H9 (cell line): ENCODE measurements around the gene COL23A1. TPM values are rescaled to one million over a fixed set of nuclear protein-coding genes. Genes with fewer than 3 reads are reported as not detected.

ENCODE experiments used
- DNase-seq: peaks from one replicate; pipeline ENCODE4 v3.0.0-alpha.2; 2017
- H2AFZ ChIP-seq: one replicate; pipeline ENCODE4 v1.6.1; 2013; ENCODE audit warnings: mild to moderate bottlenecking, low read length, control low read depth, moderate library complexity
- H2AK5ac ChIP-seq: 2 replicates; pipeline ENCODE4 v1.6.1; 2013; ENCODE audit warnings: low read length, control low read depth, mixed read lengths; ENCODE audit not compliant: insufficient read length
- H2BK120ac ChIP-seq: one replicate; pipeline ENCODE4 v1.6.1; 2013; ENCODE audit warnings: low read depth, mild to moderate bottlenecking, low read length, control low read depth, inconsistent platforms; ENCODE audit not compliant: poor library complexity, severe bottlenecking
- H2BK12ac ChIP-seq: 2 replicates; pipeline ENCODE4 v1.6.1; 2013; ENCODE audit warnings: low read length, control low read depth, mixed read lengths, low read depth; ENCODE audit not compliant: insufficient read length
- H2BK15ac ChIP-seq: 2 replicates; pipeline ENCODE4 v1.6.1; 2013; ENCODE audit warnings: low read depth, low read length, control low read depth
- H2BK20ac ChIP-seq: one replicate; pipeline ENCODE4 v1.6.1; 2013; ENCODE audit warnings: low read depth, mild to moderate bottlenecking, low read length, control low read depth, inconsistent platforms; ENCODE audit not compliant: poor library complexity, severe bottlenecking
- H2BK5ac ChIP-seq: 2 replicates; pipeline ENCODE4 v1.6.1; 2013; ENCODE audit warnings: low read length, control low read depth, mixed read lengths; ENCODE audit not compliant: insufficient read length
- H3K14ac ChIP-seq: 2 replicates; pipeline ENCODE4 v1.6.1; 2013; ENCODE audit warnings: low read length, control low read depth; ENCODE audit not compliant: insufficient read depth
- H3K18ac ChIP-seq: 2 replicates; pipeline ENCODE4 v1.6.1; 2013; ENCODE audit warnings: low read depth, mild to moderate bottlenecking, mixed read lengths, low read length, control low read depth; ENCODE audit not compliant: insufficient read length
- H3K23ac ChIP-seq: 2 replicates; pipeline ENCODE4 v1.6.1; 2013; ENCODE audit warnings: low read length, control low read depth, mixed read lengths, low read depth; ENCODE audit not compliant: insufficient read length
- H3K23me2 ChIP-seq: 2 replicates; pipeline ENCODE4 v1.6.1; 2013; ENCODE audit warnings: low read depth, mild to moderate bottlenecking, mixed read lengths, low read length, control low read depth; ENCODE audit not compliant: insufficient read length, poor library complexity, severe bottlenecking
- H3K27ac ChIP-seq: 2 replicates; pipeline ENCODE4 v1.5.1; 2013; ENCODE audit warnings: low read length, control low read depth, mixed read lengths, low read depth; ENCODE audit not compliant: insufficient read length
- H3K27me3 ChIP-seq: 2 replicates; pipeline ENCODE4 v1.6.1; 2013; ENCODE audit warnings: low read length, control low read depth, inconsistent platforms; ENCODE audit not compliant: insufficient read depth
- H3K4ac ChIP-seq: 2 replicates; pipeline ENCODE4 v1.6.1; 2013; ENCODE audit warnings: low read depth, mild to moderate bottlenecking, control low read depth, inconsistent platforms, low read length, moderate library complexity
- H3K4me1 ChIP-seq: 2 replicates; pipeline ENCODE4 v1.6.1; 2013; ENCODE audit warnings: low read length, control low read depth, inconsistent platforms; ENCODE audit not compliant: insufficient read depth
- H3K4me2 ChIP-seq: 2 replicates; pipeline ENCODE4 v1.6.1; 2013; ENCODE audit warnings: low read length, control low read depth, mixed read lengths; ENCODE audit not compliant: insufficient read length, insufficient read depth
- H3K56ac ChIP-seq: 2 replicates; pipeline ENCODE4 v1.6.1; 2013; ENCODE audit warnings: low read depth, mild to moderate bottlenecking, mixed read lengths, low read length, control low read depth; ENCODE audit not compliant: insufficient read length
- H3K79me1 ChIP-seq: 2 replicates; pipeline ENCODE4 v1.6.1; 2013; ENCODE audit warnings: low read depth, mild to moderate bottlenecking, moderate library complexity, low read length, control low read depth, inconsistent platforms; ENCODE audit not compliant: insufficient read depth, poor library complexity, severe bottlenecking
- H3K79me2 ChIP-seq: 2 replicates; pipeline ENCODE4 v1.6.1; 2013; ENCODE audit warnings: low read length, control low read depth, inconsistent platforms; ENCODE audit not compliant: insufficient read depth
- H3K9ac ChIP-seq: 2 replicates; pipeline ENCODE4 v1.6.1; 2013; ENCODE audit warnings: low read length, control low read depth, mixed read lengths; ENCODE audit not compliant: insufficient read length; ENCODE audit errors: extremely low read depth
- H3K9me3 ChIP-seq: one replicate; pipeline ENCODE4 v1.6.1; 2013; ENCODE audit warnings: low read depth, low read length, inconsistent platforms; ENCODE audit not compliant: control insufficient read depth
- H3T11ph ChIP-seq: one replicate; pipeline ENCODE4 v1.6.1; 2013; ENCODE audit warnings: mild to moderate bottlenecking, low read length, control low read depth, inconsistent platforms
- H4K20me1 ChIP-seq: one replicate; pipeline ENCODE4 v1.6.1; 2013; ENCODE audit not compliant: control insufficient read depth, insufficient read length, insufficient read depth
- H4K5ac ChIP-seq: 2 replicates; pipeline ENCODE4 v1.6.1; 2013; ENCODE audit warnings: low read depth, mild to moderate bottlenecking, mixed read lengths, low read length, control low read depth; ENCODE audit not compliant: insufficient read length
- H4K8ac ChIP-seq: replicated peaks from 2 replicates; pipeline ENCODE4 v1.6.1; 2013; ENCODE audit warnings: low read length, control low read depth, mixed read lengths, low read depth; ENCODE audit not compliant: insufficient read length
- H4K91ac ChIP-seq: 2 replicates; pipeline ENCODE4 v1.6.1; 2013; ENCODE audit warnings: low read depth, mild to moderate bottlenecking, moderate library complexity, mixed read lengths, low read length, control low read depth; ENCODE audit not compliant: insufficient read length
- H3K27ac Mint-ChIP-seq, 3 experiments: 2 replicates in 2 of 3; 3 replicates in 1 of 3; pipeline ENCODE4 v1.8.0; 2020 to 2021; ENCODE audit warnings: mixed read lengths in 3 of 3, mild to moderate bottlenecking in 1 of 3, moderate library complexity in 1 of 3
- H3K27me3 Mint-ChIP-seq: 2 replicates; pipeline ENCODE4 v1.8.0; 2021; ENCODE audit warnings: low read depth, mild to moderate bottlenecking, moderate library complexity, mixed read lengths
- H3K36me3 Mint-ChIP-seq, 3 experiments: 2 replicates in 2 of 3; 3 replicates in 1 of 3; pipeline ENCODE4 v1.8.0; 2020 to 2021; ENCODE audit warnings: low read depth in 3 of 3, mixed read lengths in 3 of 3; ENCODE audit not compliant: insufficient read depth in 1 of 3
- H3K4me1 Mint-ChIP-seq, 2 experiments: 2 replicates each; pipeline ENCODE4 v1.8.0; 2020; ENCODE audit warnings: mixed read lengths in 2 of 2
- H3K4me3 Mint-ChIP-seq, 2 experiments: 2 replicates in 1 of 2; 3 replicates in 1 of 2; pipeline ENCODE4 v1.8.0; 2020 to 2021; ENCODE audit warnings: mild to moderate bottlenecking in 2 of 2, mixed read lengths in 2 of 2, moderate library complexity in 1 of 2
- H3K9me3 Mint-ChIP-seq, 2 experiments: 2 replicates in 1 of 2; 3 replicates in 1 of 2; pipeline ENCODE4 v1.8.0; 2020; ENCODE audit warnings: mild to moderate bottlenecking in 2 of 2, mixed read lengths in 2 of 2, moderate library complexity in 1 of 2
- CTCF ChIP-seq: fragments of 200-600 bp; sonication (generic); conservative IDR thresholded peaks from 3 replicates; pipeline ENCODE4 v1.8.0; 2021; ENCODE audit warnings: antibody characterized with exemption, mild to moderate bottlenecking
- WGBS: extraction: QIAGEN DNeasy Blood & Tissue Kit; methylation state at CpG from one replicate; pipeline ENCODE4 v1.1.7; 2013; ENCODE audit warnings: missing lambda C conversion rate, low lambda C conversion rate, mixed read lengths; ENCODE audit not compliant: insufficient read length; ENCODE audit errors: extremely low coverage; 5-methylcytosine and 5-hydroxymethylcytosine counted together
- total RNA-seq: library from RNA; stranded (reverse); gene quantifications from 2 replicates; pipeline ENCODE4 v1.2.1, GENCODE V29; 2021

Gene COL23A1
- total RNA-seq, 1 experiment from 2014 or later = 2.6 TPM

GRCh38 chr5:178320281-178320855, 269.8 kb downstream of the COL23A1 start:
- Histone ChIP-seq H4K5ac (no peak overlapping the region), H3K9ac (no peak overlapping the region), H3K56ac (no peak overlapping the region), H3K79me1 (no peaks in the 10 kb centered on the region), H3K4ac (no peak overlapping the region), H3K4me2 (no peak overlapping the region), H3K23me2 (peaks cover under 1% of the 10 kb centered on the region), H3K79me2 (no peaks in the 10 kb centered on the region), H2BK12ac (no peak overlapping the region), H3T11ph (no peak overlapping the region), H3K14ac (no peak overlapping the region), H3K23ac (no peak overlapping the region), H2AFZ (no peak overlapping the region), H2AK5ac (no peak overlapping the region), H3K27me3 (no peaks in the 10 kb centered on the region), H3K18ac (no peak overlapping the region), H4K20me1 (no peaks in the 10 kb centered on the region), H3K4me1 (no peaks in the 10 kb centered on the region), H2BK20ac (no peak overlapping the region), H3K9me3 (no peaks in the 10 kb centered on the region), H2BK15ac (no peak overlapping the region), H2BK120ac (no peak overlapping the region), H4K8ac (no peak overlapping the region), H3K27ac (no peak overlapping the region), H4K91ac (no peak overlapping the region), H2BK5ac (no peak overlapping the region)
- H3K9me3 Mint-ChIP-seq = no peaks in the 10 kb centered on the region
- H3K27me3 Mint-ChIP-seq = peaks cover 5% of the 10 kb centered on the region
- peaks cover 11 to 15% of the 10 kb centered on the region in 2 experiments for H3K4me1 Mint-ChIP-seq
- TF ChIP-seq CTCF = no peak
- no peak for DNase-seq
- H3K4me3 Mint-ChIP-seq = no peak overlapping the region
- no peaks in the 10 kb centered on the region; a peak in 1 of 7 replicates for H3K36me3 Mint-ChIP-seq
- H3K27ac Mint-ChIP-seq = peak overlapping the region in 1 of 3 experiments; percentile 24; a peak in 1 of 7 replicates
- WGBS = no CpG with 5 or more reads among the region's 18 CpGs
